Transverse colon (tissue), 4 donors: Measurements from ENCODE around the gene PABPN1L. TPM values are rescaled to one million over a fixed set of nuclear protein-coding genes. Genes with fewer than 3 reads are reported as not detected.

Source experiments
- DNase-seq: peaks from one replicate; pipeline ENCODE4 v3.0.0-alpha.2; 2019
- H3K27ac ChIP-seq, 4 donors: fragments of 200-600 bp; sonication (generic); 2 replicates each; pipeline ENCODE4 v1.5.1; 2016 to 2018; ENCODE audit warnings: inconsistent platforms in 4 of 4
- H3K27me3 ChIP-seq: fragments of 200-600 bp; sonication (generic); 2 replicates; pipeline ENCODE4 v1.5.1; 2017; ENCODE audit warnings: inconsistent platforms
- H3K36me3 ChIP-seq, 4 donors: fragments of 200-600 bp; sonication (generic); 2 replicates each; pipeline ENCODE4 v1.5.1; 2017 to 2019; ENCODE audit warnings: inconsistent platforms in 4 of 4
- H3K4me1 ChIP-seq, 4 donors: fragments of 200-600 bp; sonication (generic); 2 replicates each; pipeline ENCODE4 v1.5.1; 2017 to 2020; ENCODE audit warnings: inconsistent platforms in 4 of 4
- H3K4me3 ChIP-seq, 4 donors: fragments of 200-600 bp; sonication (generic); 1 replicate in 1 of 4; 2 replicates in 3 of 4; pipeline versions ENCODE4 v1.5.1 to v1.6.1; 2017 to 2019; ENCODE audit warnings: inconsistent platforms in 4 of 4
- H3K9me3 ChIP-seq, 2 donors: fragments of 200-600 bp; sonication (generic); 2 replicates each; pipeline ENCODE4 v1.5.1; 2017 to 2019; ENCODE audit warnings: inconsistent platforms in 2 of 2
- EP300 ChIP-seq: sonication (generic); formaldehyde crosslinking; IDR thresholded peaks from one replicate; pipeline ENCODE4 v1.6.1; 2017; ENCODE audit warnings: antibody characterized with exemption, low read depth
- POLR2A ChIP-seq: fragments of 450-650 bp; IDR thresholded peaks from one replicate; pipeline ENCODE4 v1.6.1; 2016; ENCODE audit warnings: antibody characterized with exemption, mild to moderate bottlenecking, moderate library complexity
- POLR2AphosphoS5 ChIP-seq, 3 donors: sonication (generic); formaldehyde crosslinking; IDR thresholded peaks; one replicate each; pipeline ENCODE4 v1.6.1; 2016; ENCODE audit warnings: antibody characterized with exemption in 3 of 3
- WGBS, 2 donors: methylation state at CpG; one replicate each; pipeline ENCODE4 v1.1.5; 2018; ENCODE audit warnings: low coverage in 1 of 2; 5-methylcytosine and 5-hydroxymethylcytosine counted together
- in situ Hi-C, 4 donors: fragments of 200-750 bp; cut with MboI; loops; one replicate each; pipeline versions ENCODE4 v1.15.0 to v1.15.1; 2017; ENCODE audit warnings: low sequenced_read_pairs in 3 of 4, low pct_ligation_motif_present in 1 of 4, low pct_unique_long_range_greater_than_20kb in 1 of 4
- intact Hi-C: fragments of 100-400 bp; cut with DNase I; formaldehyde crosslinking; loops from one replicate; pipeline ENCODE4 v1.15.1; 2023; ENCODE audit warnings: low total_unique reads
- total RNA-seq, 4 donors: library from RNA; depleted of rRNA; stranded (reverse); fragments of >200 nt; gene quantifications; one replicate each; pipeline ENCODE4 v1.1.0, GENCODE V29; 2016
- TF ChIP-seq, protein P1 (sequence below), 5 experiments: fragments of 200-600 bp in 3 of 5; fragments of 450-650 bp in 2 of 5; sonication (generic) in 3 of 5; IDR thresholded peaks; 1 replicate in 2 of 5; 2 replicates in 3 of 5; pipeline ENCODE4 v1.5.1; 2016 to 2017; ENCODE audit warnings: antibody characterized with exemption in 5 of 5, inconsistent platforms in 3 of 5, mild to moderate bottlenecking in 2 of 5, moderate library complexity in 1 of 5

The PABPN1L gene
- total RNA-seq, 4 donors from 2014 or later = not detected

DNA sequence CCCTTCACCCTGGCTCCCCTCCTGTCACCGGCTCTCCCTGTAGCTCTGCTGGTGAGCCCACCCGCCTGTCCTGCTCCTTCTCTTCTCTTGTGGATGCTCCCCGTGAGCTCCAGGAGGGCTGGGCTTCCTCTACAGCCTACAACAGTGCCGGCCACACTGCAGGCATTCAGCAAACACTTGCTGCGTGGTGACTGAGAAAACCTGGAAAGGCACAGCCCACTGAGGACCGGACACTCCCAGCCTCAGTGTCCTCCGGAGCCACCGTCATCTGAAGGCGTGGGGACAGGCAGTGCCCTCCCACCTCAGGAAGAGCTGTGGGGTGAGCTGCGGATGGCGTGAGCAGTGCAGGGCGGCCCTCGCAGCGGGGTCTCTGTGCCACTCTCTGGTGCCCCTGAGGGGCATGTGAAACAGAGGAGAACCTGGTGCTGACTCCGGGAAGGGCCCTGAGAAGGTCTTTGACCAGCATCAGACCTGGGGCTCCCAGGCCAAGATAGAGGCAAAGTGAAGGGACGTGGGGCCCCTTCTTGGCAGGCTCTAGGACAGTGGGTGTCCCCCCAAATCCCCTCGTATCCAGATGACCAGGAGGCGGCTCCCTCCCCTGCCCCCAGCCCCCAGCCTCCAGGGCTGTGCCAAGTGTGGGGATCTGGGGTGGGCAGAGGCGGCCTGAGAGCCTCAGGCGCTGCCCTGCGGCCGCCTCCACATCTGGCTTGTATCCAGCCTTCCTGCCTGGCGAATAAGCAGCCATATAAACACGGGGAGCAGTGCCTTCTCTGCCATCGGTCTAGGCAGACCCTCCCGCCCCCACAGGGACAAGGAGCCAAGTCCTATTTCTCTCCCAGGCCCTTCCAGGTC, 44.0 kb upstream of the PABPN1L start:
- DNase-seq = no peak
- TF ChIP-seq, protein P1, sequence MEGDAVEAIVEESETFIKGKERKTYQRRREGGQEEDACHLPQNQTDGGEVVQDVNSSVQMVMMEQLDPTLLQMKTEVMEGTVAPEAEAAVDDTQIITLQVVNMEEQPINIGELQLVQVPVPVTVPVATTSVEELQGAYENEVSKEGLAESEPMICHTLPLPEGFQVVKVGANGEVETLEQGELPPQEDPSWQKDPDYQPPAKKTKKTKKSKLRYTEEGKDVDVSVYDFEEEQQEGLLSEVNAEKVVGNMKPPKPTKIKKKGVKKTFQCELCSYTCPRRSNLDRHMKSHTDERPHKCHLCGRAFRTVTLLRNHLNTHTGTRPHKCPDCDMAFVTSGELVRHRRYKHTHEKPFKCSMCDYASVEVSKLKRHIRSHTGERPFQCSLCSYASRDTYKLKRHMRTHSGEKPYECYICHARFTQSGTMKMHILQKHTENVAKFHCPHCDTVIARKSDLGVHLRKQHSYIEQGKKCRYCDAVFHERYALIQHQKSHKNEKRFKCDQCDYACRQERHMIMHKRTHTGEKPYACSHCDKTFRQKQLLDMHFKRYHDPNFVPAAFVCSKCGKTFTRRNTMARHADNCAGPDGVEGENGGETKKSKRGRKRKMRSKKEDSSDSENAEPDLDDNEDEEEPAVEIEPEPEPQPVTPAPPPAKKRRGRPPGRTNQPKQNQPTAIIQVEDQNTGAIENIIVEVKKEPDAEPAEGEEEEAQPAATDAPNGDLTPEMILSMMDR (IDR thresholded peaks at IDR 0.05) = no peak
- TF ChIP-seq POLR2A (no peak), POLR2AphosphoS5 (IDR thresholded peaks at IDR 0.05) (no peak), EP300 (no peak)
- intact Hi-C loops (no loop called here), in situ Hi-C loops (no loop called here)
- H3K4me1 ChIP-seq = peaks cover 0 to 6% (median 0%) of the 10 kb centered on the region in 4 donors
- 45% methylated on average over 19 of the region's 26 CpGs; no CpG with 5 or more reads in 1 of the 2 donors for WGBS, 2 donors
- H3K27me3 ChIP-seq = peaks cover 5% of the 10 kb centered on the region
- no peaks in the 10 kb centered on the region for H3K9me3 ChIP-seq
- no peaks in the 10 kb centered on the region for H3K36me3 ChIP-seq
- no peak overlapping the region for H3K4me3 ChIP-seq
- H3K27ac ChIP-seq = no peak overlapping the region

DNA sequence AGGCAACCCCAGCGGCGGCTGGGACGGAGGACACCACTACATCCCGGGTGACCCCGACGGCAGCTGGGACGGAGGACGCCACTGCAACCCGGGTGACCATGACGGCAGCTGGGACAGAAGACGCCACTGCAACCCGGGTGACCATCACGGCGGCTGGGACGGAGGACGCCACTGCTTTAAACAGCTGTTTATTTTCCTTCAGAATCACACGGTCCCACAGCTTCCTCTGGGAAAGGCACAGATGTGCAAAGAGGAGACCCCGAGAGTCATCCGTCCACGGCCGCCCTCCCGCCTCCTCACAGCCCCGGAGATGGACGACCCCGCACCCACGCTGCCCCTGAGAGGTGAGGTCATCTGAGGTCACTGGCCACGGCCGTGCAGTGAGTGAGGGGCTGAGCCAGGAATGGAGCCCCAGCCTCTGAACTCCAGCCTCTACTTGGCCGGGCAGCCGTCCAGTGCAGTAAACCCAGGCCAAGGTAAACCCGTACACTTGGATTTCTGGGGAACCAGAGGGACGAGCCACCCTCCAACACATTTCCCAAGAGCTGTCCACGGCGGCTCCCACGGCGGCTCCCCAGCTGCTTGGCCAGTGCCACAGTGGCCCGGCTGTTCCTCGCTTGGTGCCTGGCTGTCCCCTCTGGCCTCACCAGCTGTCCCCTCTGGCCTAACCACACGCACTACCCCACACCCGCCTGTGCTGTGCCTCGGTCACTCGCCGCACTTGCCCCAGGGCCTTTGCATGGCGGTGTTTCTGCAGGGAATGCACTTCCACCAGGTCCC, 43.2 kb upstream of the PABPN1L start:
- in situ Hi-C loops (no loop called here), intact Hi-C loops (no loop called here)
- no peak for DNase-seq
- 77% methylated on average over 43 of the region's 44 CpGs; no CpG with 5 or more reads in 1 of the 2 donors for WGBS, 2 donors
- Histone ChIP-seq H3K4me3 (no peak overlapping the region), H3K27ac (no peak overlapping the region), H3K4me1 (peaks cover 0 to 6% (median 0%) of the 10 kb centered on the region in 4 donors), H3K27me3 (peaks cover 5% of the 10 kb centered on the region), H3K36me3 (no peaks in the 10 kb centered on the region), H3K9me3 (no peaks in the 10 kb centered on the region)
- TF ChIP-seq POLR2A (no peak), EP300 (no peak), POLR2AphosphoS5 (IDR thresholded peaks at IDR 0.05) (no peak)
- TF ChIP-seq, protein P1 (IDR thresholded peaks at IDR 0.05) = no peak

DNA sequence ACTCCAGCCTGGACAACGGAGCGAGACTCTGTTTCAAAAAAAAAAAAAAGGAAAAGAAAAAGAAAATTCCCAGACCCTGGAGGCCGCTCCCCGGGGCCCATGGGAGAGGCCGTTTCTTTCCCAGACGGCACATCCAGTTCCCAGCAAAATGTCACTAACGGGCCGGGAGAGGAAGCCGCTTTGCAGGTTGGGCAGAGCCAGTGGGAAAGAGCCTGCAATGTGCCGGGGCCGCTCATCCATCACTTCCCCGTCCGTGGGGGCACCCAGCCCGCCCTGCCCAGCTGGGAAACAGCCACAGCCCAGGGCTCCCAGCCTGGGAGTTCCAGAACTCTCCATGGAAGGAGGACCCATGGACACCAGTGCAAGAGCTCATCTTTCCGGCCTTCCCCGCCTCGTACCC, 41.8 kb upstream of the PABPN1L start:
- no peak for TF ChIP-seq EP300
- TF ChIP-seq, protein P1 (IDR thresholded peaks at IDR 0.05) = no peak
- TF ChIP-seq POLR2AphosphoS5 (IDR thresholded peaks at IDR 0.05) = no peak
- TF ChIP-seq POLR2A = no peak
- in situ Hi-C loops (no loop called here), intact Hi-C loops (no loop called here)
- no peak for DNase-seq
- WGBS, 2 donors = 82 to 85% methylated on average over 9 to 17 of the region's 17 CpGs
- H3K9me3 ChIP-seq = no peaks in the 10 kb centered on the region
- peaks cover 5% of the 10 kb centered on the region for H3K27me3 ChIP-seq
- H3K36me3 ChIP-seq = no peaks in the 10 kb centered on the region
- H3K4me3 ChIP-seq = no peak overlapping the region
- no peak overlapping the region for H3K27ac ChIP-seq
- peaks cover 0 to 6% (median 0%) of the 10 kb centered on the region in 4 donors for H3K4me1 ChIP-seq

DNA sequence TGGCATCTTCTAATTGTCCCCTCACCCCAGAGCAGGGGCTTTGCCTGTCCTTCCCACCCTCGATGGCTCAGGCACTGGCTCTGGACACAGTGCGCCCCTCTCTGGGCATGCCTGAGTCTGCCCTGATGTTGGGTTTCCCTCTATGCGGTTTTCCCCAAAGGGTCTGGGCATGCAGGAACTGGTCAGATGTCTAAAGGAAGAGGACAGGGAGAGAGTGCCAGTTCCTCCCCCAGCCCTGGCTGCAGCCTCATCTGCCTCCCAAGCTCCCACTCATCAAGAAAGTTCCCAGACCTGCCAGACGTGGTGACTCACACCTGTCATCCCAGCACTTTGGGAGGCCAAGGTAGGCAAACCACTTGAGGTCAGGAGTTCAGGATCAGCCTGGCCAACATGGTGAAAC, 41.3 kb upstream of the PABPN1L start:
- no peaks in the 10 kb centered on the region for H3K36me3 ChIP-seq
- intact Hi-C loops (no loop called here), in situ Hi-C loops (no loop called here)
- TF ChIP-seq POLR2A (no peak), EP300 (no peak), POLR2AphosphoS5 (IDR thresholded peaks at IDR 0.05) (no peak)
- TF ChIP-seq, protein P1 (IDR thresholded peaks at IDR 0.05) = no peak
- no peak for DNase-seq
- H3K9me3 ChIP-seq = no peaks in the 10 kb centered on the region
- no peak overlapping the region for H3K27ac ChIP-seq
- WGBS, 2 donors = 56 to 67% methylated on average over 3 to 4 of the region's 4 CpGs
- H3K27me3 ChIP-seq = peaks cover 5% of the 10 kb centered on the region
- H3K4me1 ChIP-seq = peaks cover 0 to 6% (median 0%) of the 10 kb centered on the region in 4 donors
- no peak overlapping the region for H3K4me3 ChIP-seq
